SK-N-SH treated with all-trans-retinoic acid at 6 μM for 48 hours (cell line): ENCODE measurements around the gene LRRC4C.

ENCODE experiments used
- CREB5 ChIP-seq: fragments of 250-450 bp; sonication (Bioruptor Pico); IDR thresholded peaks from 2 replicates; pipeline ENCODE4 v1.5.1; 2020; ENCODE audit warnings: low read depth, mild to moderate bottlenecking, moderate library complexity
- ISL1 ChIP-seq: fragments of 250-450 bp; sonication (Bioruptor Pico); IDR thresholded peaks from 2 replicates; pipeline ENCODE4 v2.1.2; 2022; ENCODE audit warnings: mild to moderate bottlenecking, moderate library complexity
- OSR1 ChIP-seq: fragments of 250-450 bp; sonication (Bioruptor Pico); IDR thresholded peaks from 2 replicates; pipeline ENCODE4 v1.8.0; 2022; ENCODE audit warnings: moderate library complexity, mild to moderate bottlenecking, inconsistent platforms
- RARB ChIP-seq: fragments of 250-450 bp; sonication (Bioruptor Pico); IDR thresholded peaks from 2 replicates; pipeline ENCODE4 v1.8.0; 2021; ENCODE audit warnings: mild to moderate bottlenecking, moderate library complexity
- TOX ChIP-seq: fragments of 250-450 bp; sonication (Bioruptor Pico); IDR thresholded peaks from 2 replicates; pipeline ENCODE4 v1.8.0; 2021; ENCODE audit warnings: mild to moderate bottlenecking, moderate library complexity, borderline replicate concordance
- TSHZ2 ChIP-seq: fragments of 250-450 bp; sonication (Bioruptor Pico); IDR thresholded peaks from 2 replicates; pipeline ENCODE4 v1.5.0; 2020; ENCODE audit warnings: mild to moderate bottlenecking, moderate library complexity
- ZFP30 ChIP-seq: fragments of 450-650 bp; formaldehyde crosslinking; IDR thresholded peaks from 2 replicates; pipeline ENCODE4 v1.5.0; 2022; ENCODE audit warnings: mild to moderate bottlenecking, moderate library complexity
- ZNF565 ChIP-seq: fragments of 450-650 bp; formaldehyde crosslinking; conservative IDR thresholded peaks from 2 replicates; pipeline ENCODE4 v1.5.0; 2020; ENCODE audit warnings: low read depth, mild to moderate bottlenecking, moderate library complexity
- ZNF70 ChIP-seq: fragments of 450-650 bp; formaldehyde crosslinking; IDR thresholded peaks from 2 replicates; pipeline ENCODE4 v1.5.0; 2020; ENCODE audit warnings: mild to moderate bottlenecking, moderate library complexity

DNA sequence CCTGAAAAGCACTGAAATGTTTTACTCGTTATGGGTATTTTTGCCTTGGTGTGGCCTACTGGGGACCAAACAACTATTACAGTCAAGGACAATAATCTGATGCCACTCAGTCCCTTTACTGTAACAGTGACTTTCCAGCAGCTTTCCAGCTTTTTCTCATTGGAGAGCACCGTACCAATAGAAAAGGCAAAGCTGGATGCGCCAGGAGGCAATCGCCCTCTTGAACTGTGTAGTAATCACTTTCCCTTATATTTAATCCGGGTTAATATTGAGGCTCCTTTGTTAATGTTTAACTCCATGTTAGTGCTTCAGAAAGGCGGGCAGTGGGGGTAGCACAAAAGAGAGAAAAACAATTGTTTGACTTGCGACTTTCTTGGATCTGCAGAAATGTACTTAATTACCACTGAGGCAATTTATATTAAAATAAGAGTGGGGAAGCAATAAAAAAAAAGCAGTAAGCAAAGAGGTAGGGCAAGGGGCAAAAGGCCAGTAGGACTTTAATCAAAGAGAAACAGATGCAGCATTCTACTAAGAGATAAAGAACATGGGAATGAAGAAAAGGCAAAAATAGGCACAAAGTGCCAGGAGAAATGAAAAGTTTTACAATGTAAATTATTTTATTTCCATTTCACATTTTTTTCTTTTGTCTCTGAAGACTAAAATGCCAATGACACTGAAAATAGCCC lies 81.6 kb downstream of the LRRC4C start:
- TF ChIP-seq RARB (CRISPR knock-in tag) (no peak), ZNF70 (CRISPR knock-in tag) (no peak), TSHZ2 (CRISPR knock-in tag) (no peak), OSR1 (CRISPR knock-in tag) (no peak), ZFP30 (CRISPR knock-in tag) (no peak), TOX (CRISPR knock-in tag) (no peak), CREB5 (no peak), ZNF565 (CRISPR knock-in tag) (no peak), ISL1 (CRISPR knock-in tag) (no peak)
